Fibroblast of gingiva (primary cell): Measurements from ENCODE around the gene RBMY1F.
"Not testable (repeated sequence)": the region's sequence is repeated elsewhere in the genome, so short reads cannot be mapped to it uniquely, and the experiment has no call there.

Experiments used
- DNase-seq: peaks from one replicate; pipeline ENCODE4 v3.0.0-alpha.2; 2011; ENCODE audit warnings: low read depth

The RBMY1F gene

GRCh38 chrY:22182823-22183222 is at the start of gene RBMY1F:
RBMY1F (minus strand) TSS chrY:22182923; CDS start chrY:22180969, 1,954 bp downstream.
- not testable (repeated sequence) for DNase-seq

GRCh38 chrY:22151144-22151543 is 31.6 kb downstream of the RBMY1F start:
- not testable (repeated sequence) for DNase-seq

GRCh38 chrY:22141011-22141695 is 41.6 kb downstream of the RBMY1F start:
- not testable (repeated sequence) for DNase-seq

GRCh38 chrY:22134719-22135118 is 48.0 kb downstream of the RBMY1F start:
- not testable (repeated sequence) for DNase-seq

GRCh38 chrY:22130494-22130893 is 52.2 kb downstream of the RBMY1F start:
- not testable (repeated sequence) for DNase-seq
